Cardiac muscle cell (in vitro differentiated cells and primary cell): Measurements from ENCODE around the gene TAC3. TPM values are rescaled to one million over a fixed set of nuclear protein-coding genes. Genes with fewer than 3 reads are reported as not detected.
A peak's percentile ranks its signal among the peaks of the same experiment; 100 is the strongest.

Experiments used
- DNase-seq, 2 donors: peaks; one replicate each; pipeline versions ENCODE4 v3.0.0 to v3.0.0-alpha.2; 2010 to 2017; ENCODE audit warnings: low read depth in 1 of 2, low spot score in 1 of 2
- H3K27ac ChIP-seq: fragments of 200-600 bp; sonication (generic); 2 replicates; pipeline ENCODE4 v1.5.1; 2016
- H3K27me3 ChIP-seq: fragments of 200-600 bp; sonication (generic); 2 replicates; pipeline ENCODE4 v1.6.0; 2016; ENCODE audit warnings: control low read depth
- H3K36me3 ChIP-seq: fragments of 200-600 bp; sonication (generic); 2 replicates; pipeline ENCODE4 v1.5.1; 2016; ENCODE audit warnings: control low read depth
- H3K4me1 ChIP-seq: fragments of 200-600 bp; sonication (generic); 2 replicates; pipeline ENCODE4 v1.8.1; 2017; ENCODE audit warnings: low read depth, mild to moderate bottlenecking, mixed run types
- H3K4me3 ChIP-seq: fragments of 200-600 bp; sonication (generic); 2 replicates; pipeline ENCODE4 v1.5.1; 2016; ENCODE audit warnings: mild to moderate bottlenecking
- H3K9me3 ChIP-seq: fragments of 200-600 bp; sonication (generic); 2 replicates; pipeline ENCODE4 v1.5.1; 2017; ENCODE audit warnings: low read depth, mild to moderate bottlenecking, control low read depth
- polyA plus RNA-seq: library from polyadenylated mRNA; unstranded; fragments of >200 nt; fragmentation: Nextera tagmentation; extraction: Ambion mirVana; gene quantifications from 2 replicates; pipeline ENCODE4 v1.2.1, GENCODE V29; 2016
- total RNA-seq: library from RNA; depleted of rRNA; stranded (reverse); fragments of >200 nt; gene quantifications from 2 replicates; pipeline ENCODE4 v1.2.3, GENCODE V29; 2016
- TF ChIP-seq, protein P1 (sequence below): IDR thresholded peaks from 2 replicates; pipeline ENCODE4 v1.5.1; 2012; ENCODE audit warnings: low read depth, mild to moderate bottlenecking, low read length

The TAC3 gene
- total and polyA plus RNA-seq, 2 experiments from 2014 or later = 3.5 to 5.7 TPM

DNA sequence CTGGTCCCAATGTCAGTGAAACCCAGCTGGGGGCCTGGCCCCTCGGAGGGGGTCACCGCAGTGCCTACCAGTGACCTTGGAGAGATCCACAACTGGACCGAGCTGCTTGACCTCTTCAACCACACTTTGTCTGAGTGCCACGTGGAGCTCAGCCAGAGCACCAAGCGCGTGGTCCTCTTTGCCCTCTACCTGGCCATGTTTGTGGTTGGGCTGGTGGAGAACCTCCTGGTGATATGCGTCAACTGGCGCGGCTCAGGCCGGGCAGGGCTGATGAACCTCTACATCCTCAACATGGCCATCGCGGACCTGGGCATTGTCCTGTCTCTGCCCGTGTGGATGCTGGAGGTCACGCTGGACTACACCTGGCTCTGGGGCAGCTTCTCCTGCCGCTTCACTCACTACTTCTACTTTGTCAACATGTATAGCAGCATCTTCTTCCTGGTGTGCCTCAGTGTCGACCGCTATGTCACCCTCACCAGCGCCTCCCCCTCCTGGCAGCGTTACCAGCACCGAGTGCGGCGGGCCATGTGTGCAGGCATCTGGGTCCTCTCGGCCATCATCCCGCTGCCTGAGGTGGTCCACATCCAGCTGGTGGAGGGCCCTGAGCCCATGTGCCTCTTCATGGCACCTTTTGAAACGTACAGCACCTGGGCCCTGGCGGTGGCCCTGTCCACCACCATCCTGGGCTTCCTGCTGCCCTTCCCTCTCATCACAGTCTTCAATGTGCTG lies 21.0 kb downstream of the TAC3 start:
- H3K27me3 ChIP-seq = no peaks in the 10 kb centered on the region
- TF ChIP-seq, protein P1, sequence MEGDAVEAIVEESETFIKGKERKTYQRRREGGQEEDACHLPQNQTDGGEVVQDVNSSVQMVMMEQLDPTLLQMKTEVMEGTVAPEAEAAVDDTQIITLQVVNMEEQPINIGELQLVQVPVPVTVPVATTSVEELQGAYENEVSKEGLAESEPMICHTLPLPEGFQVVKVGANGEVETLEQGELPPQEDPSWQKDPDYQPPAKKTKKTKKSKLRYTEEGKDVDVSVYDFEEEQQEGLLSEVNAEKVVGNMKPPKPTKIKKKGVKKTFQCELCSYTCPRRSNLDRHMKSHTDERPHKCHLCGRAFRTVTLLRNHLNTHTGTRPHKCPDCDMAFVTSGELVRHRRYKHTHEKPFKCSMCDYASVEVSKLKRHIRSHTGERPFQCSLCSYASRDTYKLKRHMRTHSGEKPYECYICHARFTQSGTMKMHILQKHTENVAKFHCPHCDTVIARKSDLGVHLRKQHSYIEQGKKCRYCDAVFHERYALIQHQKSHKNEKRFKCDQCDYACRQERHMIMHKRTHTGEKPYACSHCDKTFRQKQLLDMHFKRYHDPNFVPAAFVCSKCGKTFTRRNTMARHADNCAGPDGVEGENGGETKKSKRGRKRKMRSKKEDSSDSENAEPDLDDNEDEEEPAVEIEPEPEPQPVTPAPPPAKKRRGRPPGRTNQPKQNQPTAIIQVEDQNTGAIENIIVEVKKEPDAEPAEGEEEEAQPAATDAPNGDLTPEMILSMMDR = no peak
- no peaks in the 10 kb centered on the region for H3K4me1 ChIP-seq
- H3K9me3 ChIP-seq = no peaks in the 10 kb centered on the region
- H3K4me3 ChIP-seq = no peak overlapping the region
- no peak overlapping the region for H3K27ac ChIP-seq
- no peak for DNase-seq
- H3K36me3 ChIP-seq = peaks cover 10% of the 10 kb centered on the region

DNA sequence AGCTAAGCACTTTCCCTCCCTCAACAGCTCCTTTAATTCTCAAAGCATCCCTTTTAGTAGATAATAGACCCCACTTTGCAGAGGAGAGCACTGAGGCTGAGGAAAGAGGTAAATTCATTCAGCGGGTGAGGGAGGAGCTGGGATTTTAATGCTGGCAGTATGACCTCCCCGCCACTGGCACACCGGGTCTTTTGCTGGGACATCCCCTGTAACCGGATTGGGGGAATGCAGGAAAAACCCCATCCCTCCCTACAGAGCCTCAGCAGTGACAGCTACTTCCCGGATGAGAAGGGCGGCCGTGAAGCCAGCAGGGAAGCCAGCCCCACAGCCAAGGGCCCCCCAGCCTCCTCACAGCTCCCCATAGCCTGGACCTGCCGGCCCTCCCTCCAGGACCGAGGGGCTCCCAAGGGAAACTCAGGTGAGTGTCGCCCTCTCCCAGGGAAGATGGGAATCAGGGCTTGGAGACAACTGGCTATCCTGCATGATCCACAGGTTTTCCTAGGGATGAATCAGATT lies 22.0 kb downstream of the TAC3 start:
- TF ChIP-seq, protein P1 = no peak
- no peak for DNase-seq
- Histone ChIP-seq H3K27ac (no peak overlapping the region), H3K9me3 (no peaks in the 10 kb centered on the region), H3K4me1 (peaks cover 4% of the 10 kb centered on the region), H3K27me3 (no peaks in the 10 kb centered on the region), H3K36me3 (no peaks in the 10 kb centered on the region), H3K4me3 (no peak overlapping the region)

DNA sequence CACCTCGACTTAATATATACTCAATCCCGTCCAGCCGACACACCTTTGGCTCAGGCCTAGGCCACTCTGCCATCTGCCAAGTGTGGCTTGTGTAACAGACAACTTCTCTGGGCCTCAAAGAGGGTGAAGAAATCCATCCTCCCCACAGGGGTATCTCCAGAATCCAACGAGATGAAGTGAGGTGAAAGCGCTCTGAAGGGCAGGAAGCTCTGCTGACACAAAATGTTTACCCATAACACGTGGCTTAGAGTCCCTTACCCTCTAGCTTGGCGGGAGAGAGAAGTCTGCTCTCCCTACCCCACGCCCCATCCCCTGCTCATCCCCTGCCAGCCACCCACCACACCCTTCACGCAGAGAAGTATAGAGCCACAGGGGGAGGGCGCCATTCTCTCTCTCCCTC lies 23.0 kb downstream of the TAC3 start:
- peaks cover 12% of the 10 kb centered on the region for H3K4me1 ChIP-seq
- TF ChIP-seq, protein P1 = no peak
- no peaks in the 10 kb centered on the region for H3K27me3 ChIP-seq
- H3K9me3 ChIP-seq = no peaks in the 10 kb centered on the region
- no peak for DNase-seq
- H3K36me3 ChIP-seq = no peaks in the 10 kb centered on the region
- H3K27ac ChIP-seq = no peak overlapping the region
- H3K4me3 ChIP-seq = no peak overlapping the region

DNA sequence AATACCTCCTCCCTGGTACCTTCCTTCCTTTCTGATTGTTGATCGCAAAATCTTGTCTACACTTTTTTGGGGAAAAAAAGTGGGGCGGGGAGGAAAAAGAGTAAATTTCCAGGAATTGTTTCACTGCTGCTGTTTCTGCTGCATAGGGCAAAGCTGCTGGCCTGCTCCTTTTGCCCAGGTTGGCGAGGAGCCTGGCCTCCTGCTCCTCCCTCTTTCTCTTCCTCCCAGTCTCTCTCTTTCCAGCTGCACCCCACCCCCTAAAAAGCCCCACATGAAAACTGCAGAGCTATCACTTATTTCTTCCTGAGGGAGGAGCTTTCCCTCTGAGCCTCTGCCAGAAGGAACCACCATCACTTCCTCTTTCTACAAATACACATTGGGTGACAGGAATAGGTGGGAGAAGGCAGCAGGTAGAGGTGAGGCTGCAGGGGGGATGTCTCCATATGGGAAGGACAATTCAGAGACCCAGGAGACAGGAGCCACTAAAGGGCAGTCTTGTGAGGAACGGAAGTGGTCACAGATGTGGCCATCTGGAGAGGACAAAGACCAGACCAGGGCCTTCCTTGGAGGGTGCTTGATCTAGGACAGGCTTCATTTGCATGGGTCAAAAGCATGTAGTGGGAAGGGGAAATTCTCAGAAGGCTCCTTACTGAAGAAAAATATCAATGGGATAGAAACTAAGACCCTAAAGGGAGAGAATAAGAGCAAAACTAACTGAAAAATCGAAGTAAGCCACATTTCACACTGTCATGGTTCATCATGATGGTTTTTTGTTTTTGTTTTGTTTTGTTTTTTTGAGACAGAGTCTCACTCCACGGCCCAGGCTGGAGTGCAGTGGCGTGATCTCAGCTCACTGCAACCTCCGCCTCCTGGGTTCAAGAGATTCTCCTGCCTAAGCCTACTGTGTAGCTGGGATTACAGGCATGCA lies 24.7 kb downstream of the TAC3 start:
- Histone ChIP-seq H3K27ac (no peak overlapping the region), H3K4me1 (peaks cover 23% of the 10 kb centered on the region)
- DNase-seq = peak in 1 of 2 donors; percentile 61

DNA sequence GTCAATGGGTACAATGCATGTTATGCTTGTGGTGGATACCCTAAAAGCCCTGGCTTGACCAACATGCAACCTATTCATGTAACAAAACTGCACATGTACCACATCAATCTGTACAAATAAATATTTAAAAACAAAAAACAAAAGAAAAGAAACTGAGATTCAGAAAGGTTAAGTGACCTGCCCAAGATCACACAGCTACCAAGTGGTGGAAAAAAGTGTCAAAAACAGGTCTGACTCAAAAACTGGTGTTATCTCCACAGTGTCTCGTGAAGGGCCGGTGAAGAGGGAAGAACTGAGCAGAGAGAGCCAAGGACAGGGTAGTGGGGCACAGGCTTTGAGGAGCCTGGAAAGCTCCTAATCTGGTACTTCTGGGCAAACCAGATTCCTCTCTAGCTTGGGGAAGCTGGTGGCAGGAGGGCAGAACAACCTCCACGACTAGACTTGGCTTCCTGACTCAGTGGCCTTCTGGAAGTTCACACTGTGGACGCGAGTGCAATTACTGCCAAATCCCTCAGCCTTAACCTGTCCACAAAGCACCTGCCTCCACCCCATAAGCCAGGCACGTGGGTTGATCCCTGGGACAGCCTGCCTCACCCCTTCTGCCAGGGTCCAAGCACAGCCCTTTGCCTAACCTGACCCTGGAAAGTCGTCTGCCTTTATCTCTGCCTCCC lies 25.5 kb downstream of the TAC3 start:
- Histone ChIP-seq H3K4me3 (no peak overlapping the region), H3K27ac (no peak overlapping the region), H3K27me3 (no peaks in the 10 kb centered on the region), H3K36me3 (no peaks in the 10 kb centered on the region), H3K4me1 (peaks cover 23% of the 10 kb centered on the region), H3K9me3 (no peaks in the 10 kb centered on the region)
- TF ChIP-seq, protein P1 = no peak
- DNase-seq = no peak

More for the DNA sequence above, 24.7 kb downstream of the TAC3 start:
- no peaks in the 10 kb centered on the region for H3K36me3 ChIP-seq
- H3K9me3 ChIP-seq = no peaks in the 10 kb centered on the region
- TF ChIP-seq, protein P1 = no peak
- H3K4me3 ChIP-seq = no peak overlapping the region
- H3K27me3 ChIP-seq = no peaks in the 10 kb centered on the region
